Raji (cell line): Measurements from ENCODE around the gene SLC43A2.
A peak's percentile ranks its signal among the peaks of the same experiment; 100 is the strongest.

ENCODE experiments used
- POLR2A ChIP-seq: IDR thresholded peaks from 2 replicates; pipeline ENCODE4 v1.6.1; 2011; ENCODE audit warnings: low read depth, low read length, control low read depth; ENCODE audit not compliant: insufficient read depth

SLC43A2 gene

DNA sequence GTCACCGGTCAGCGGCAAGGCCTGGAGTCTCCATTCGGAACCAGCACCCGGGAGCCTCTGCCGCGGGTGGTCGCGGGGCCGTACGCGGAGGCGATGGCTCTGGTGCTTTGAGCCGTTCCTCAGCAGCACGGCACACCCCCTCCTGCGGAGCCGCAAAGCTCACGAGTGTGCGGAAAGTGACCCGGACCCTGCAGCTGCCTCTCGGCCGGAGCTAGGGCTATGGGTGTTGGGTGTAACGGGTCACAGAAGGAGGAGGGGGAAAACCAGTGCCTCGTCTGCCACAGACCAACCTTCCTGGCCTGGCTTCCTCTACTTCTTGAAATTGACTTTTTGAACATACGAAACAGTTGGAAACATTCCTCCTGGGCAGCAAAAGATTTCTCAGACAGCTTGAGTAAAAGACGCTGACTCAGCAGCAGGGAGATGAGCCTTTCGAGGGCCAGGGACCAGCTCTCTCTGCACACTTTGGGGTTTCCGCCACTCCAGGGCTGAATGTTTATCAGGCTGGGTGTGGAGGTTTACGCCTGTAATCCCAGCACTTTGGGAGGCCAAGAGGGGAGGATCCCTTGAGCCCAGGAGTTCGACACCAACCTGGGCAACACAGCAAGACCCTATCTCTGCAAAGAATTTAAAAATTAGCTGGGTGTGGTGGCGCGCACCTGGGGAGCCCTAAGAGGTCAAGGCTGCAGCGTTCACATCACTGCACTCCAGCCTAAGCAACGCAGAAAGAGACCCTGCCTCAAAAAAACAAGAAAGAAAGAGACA lies 39.6 kb downstream of the SLC43A2 start:
- no peak for TF ChIP-seq POLR2A

DNA sequence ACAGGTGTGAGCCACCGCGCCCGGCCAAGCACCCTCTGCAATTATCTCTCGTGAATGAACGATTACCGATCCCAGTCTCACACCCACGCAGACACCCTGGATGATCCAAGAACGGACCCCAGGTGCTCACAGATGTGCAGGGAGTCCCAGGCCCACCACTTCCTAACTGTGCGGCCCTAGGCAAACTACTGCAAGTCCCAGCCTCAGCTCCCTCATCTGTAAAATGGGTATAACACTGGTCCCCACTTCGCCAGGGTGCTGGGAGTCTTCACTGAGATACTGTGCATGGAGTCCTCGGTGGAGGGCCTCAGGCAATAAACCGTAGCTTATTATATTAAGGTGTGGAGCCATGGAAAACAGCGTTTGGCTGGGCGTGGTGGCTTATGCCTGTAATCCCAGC lies 44.5 kb downstream of the SLC43A2 start:
- no peak for TF ChIP-seq POLR2A

DNA sequence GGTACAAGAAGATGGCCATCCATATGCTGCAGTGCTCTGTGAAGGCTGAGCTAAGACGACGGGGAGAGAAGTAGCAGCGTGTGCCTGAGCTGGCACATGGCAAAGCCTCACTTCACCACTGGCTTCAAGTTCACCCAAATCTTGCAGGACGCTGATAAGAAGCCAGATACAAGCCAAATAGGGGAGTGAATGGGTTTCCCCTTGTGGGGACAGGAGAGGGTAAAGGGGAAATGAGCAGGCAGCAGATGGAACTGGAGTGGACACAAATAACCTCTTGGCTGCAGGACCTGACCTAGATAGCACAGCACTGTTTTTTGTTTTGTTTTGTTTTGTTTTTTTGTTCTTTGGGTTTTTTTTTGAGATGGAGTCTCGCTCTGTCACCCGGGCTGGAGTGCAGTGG lies 45.1 kb downstream of the SLC43A2 start:
- TF ChIP-seq POLR2A, result no peak

DNA sequence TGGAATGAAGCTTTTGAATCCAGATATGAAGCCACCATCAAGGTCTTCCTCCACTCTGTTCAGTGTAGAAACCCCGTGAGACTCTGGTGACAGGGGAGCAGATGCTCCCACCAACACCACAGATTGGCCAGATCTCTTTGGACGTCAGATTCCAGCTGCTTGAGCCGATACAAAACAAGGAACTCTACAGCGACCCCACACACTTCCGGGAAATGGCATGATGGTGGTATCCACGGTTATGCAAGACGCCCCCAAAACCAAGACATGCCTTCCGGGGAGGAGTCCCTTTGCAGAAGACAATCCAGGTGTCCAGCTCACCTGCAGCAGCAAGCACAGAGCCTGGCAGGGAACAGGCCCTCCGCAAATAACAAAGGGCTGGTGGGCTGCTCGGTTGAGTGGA lies 46.3 kb downstream of the SLC43A2 start:
- no peak for TF ChIP-seq POLR2A

DNA sequence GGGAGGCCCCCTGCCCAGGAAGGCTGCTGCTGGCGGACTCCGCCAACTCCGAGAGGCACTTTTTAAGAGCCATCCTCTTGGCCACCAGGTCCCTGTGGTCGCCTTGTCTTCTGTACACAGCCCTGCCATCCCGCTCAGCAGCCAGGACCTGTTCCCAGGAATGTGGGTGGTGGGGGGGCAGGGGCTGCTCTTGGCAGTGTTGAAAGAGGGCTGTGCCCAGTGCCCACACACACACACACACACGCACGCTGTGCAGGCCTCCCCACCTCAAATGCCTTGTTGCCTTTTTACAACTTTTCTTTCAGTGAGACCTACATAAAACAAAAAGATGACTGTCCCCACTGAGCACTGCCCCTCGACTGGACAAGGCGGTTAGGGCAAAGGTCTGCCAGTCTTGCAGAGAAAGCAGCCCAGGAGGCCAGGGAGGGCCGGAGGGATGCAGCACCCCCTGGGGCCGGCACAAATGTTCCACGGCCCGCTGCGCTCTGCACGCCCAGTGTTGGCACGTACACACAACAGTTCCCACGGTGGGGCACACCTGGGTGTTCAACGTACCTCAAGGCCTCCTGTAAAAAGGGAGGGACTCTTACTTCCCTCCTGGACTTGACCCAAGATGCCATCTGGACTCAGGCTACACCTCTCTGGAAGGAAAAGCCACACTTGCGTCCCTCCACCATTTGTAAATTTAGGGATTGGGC lies 47.5 kb downstream of the SLC43A2 start:
- no peak for TF ChIP-seq POLR2A

DNA sequence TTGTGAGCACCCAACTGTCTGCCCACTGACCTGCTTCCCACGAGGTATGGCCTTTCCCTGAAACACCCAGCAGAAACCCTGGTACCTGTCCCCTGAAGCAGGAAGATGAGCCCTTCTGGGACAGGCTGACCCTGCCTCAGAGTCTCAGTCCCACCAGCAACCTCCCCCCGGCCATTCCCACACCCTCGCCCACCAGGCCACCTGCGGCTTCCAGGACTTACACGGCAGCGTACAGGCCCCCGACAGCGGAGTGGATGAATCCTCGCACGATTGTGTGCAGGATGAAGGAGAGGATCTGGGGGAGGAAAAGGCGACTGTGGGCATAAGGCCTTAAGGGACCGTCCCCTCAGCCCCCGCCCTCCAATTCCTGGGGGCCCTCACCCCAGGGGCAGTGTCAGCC lies 50.6 kb downstream of the SLC43A2 start:
- no peak for TF ChIP-seq POLR2A

DNA sequence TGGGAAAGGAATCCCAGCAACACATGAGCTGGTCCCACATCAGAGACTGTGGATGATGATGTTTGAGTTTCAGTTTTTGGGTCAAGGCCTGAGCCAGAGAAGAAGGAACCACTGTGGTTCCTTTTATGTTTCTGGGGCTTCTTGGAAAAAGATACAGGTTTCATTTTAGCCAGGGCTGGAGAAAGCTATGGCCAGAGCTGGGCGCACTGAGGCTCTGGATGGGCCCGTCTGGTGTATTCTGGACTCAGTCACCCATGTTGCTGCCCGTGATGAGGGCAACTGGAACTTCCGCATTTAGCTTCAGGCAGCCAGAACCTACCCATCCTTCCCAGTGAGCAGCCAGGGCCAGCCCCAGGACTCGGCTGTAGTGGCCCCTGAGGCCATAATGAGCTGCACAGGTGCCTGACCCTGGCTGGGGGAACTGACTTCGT lies 51.0 kb downstream of the SLC43A2 start:
- no peak for TF ChIP-seq POLR2A

DNA sequence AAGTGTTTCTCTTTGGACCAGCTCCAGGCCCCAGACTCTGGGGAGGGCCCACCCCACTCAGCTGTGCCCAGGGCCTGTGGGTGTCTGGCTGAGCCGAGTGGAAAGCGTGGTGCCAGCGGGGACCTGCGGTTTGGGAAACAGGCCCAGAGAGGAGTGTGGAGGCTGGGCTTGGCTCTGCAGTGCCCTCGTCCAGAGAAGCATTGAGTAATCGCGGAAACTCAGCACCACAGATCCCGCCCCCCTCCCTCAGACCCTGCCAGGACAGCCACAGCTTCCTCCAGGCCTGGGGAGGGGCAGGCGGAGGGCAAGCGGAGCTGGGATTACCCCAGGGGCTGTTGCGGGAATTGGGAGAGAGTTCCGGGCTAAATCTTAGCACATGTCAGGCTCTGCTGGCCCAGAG lies 51.5 kb downstream of the SLC43A2 start:
- TF ChIP-seq POLR2A, result no peak

DNA sequence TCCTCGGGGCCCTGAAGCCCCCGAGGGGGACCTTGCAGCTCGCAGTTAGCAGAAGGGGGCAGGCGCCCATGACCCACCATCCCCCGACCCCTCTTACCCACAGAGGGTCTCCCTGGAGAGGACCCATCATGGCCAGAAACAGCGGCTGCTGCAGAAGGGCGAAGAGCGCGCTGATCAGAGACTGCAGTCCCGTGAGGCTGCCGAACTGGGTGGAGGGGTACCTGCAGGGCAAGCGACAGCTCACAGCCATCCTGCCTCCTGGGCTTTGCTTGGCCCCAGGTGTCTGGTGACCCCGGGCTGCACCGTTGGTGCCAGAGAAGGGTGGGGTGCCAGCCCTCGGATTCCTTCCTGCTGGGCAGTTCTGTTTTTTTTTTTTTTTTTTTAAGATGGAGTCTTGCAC lies 52.1 kb downstream of the SLC43A2 start:
- no peak for TF ChIP-seq POLR2A

DNA sequence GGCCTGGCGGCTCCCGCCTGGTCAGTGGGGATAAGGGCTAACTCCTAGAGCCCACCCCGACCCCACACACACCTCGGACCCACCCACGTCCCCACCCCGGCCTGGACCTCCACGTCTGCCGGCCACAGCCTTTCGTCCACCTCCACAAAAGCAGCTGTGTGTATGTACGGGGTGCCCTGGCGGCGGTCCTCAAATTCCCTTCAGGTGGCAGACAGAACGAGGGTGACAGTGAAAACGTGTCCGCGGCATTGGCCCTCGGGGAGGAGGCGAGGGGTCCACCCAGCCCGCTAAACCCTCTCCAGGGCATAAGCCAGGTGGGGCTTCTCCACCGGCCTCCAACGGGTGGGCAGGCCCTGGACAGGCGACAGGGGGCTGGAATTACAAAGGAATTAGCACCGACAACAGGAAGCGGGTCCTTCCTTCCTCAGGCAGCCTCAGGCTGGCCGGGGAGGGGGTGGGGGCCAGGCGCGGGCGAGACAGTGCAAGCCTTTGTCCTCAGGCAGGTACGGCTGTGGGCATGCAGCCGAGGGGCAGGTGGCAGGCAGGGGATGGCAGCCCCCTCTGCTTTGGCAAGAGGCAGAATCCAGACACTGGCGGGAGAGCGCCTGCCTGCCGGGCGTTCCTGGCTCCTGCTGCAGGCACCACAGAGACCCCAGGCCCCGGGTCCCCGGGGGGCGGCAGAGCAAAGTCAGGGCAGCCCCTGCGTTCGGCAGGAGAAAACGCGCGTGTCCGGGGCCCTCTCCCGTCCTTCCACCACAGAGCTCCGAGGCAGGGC lies 53.8 kb downstream of the SLC43A2 start:
- TF ChIP-seq POLR2A, result no peak

DNA sequence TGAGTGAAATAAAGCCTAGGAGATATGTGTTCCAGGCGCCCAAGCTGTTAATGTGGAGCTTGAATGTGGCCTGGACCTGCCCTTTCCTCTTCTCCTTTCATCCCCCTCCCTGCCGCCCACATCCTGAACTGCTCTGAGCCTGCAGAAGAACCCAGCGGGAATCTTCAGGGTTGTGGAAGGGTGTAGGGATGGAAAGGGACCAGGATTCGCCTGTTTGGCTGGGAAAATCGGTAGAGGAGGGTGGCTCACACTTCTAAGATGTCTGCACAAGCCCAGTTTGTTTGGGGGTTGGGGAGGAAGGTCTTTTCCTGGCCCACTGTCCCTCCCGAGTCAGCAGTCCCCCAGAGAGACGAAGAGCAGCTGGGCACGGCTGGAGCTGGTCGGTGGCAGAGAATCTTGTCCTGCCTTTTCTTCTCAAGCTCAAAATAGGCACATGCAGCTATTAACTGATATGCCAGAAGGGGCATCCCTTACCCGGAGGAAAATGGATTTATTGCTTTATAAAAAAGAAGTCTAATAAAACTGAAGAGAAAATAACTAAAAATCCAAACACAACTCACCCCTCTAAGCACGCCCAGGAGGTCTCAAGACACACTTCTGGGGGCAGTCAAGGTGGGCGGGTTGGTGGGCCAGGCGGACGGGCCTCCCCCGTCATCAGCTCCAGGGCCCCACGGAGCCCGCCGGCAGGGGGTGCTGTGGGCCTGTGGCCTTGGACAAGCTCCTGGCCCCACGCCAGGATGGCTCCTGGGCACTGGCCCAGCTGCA lies 54.5 kb downstream of the SLC43A2 start:
- TF ChIP-seq POLR2A, result 0 out of 2 replicates have a peak, but pooled peaks have one; percentile 14

DNA sequence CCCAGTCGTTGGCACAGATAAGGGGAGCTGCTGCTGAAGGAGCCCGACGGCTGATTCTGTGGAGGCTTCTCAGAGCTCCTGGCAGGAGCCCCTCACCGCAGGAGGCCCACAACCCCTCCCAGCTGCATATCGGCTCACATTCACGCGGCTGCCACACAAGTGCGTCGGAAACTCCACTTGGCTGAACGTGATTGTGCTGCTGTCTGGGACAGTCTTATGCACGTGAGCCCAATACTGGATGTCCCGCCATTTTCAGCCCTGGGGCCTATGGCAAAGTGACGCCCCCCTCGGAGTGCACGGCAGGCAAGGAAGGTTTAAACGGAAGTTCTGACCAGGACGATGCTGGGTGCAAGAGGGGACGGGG lies 57.3 kb downstream of the SLC43A2 start:
- TF ChIP-seq POLR2A, result no peak

DNA sequence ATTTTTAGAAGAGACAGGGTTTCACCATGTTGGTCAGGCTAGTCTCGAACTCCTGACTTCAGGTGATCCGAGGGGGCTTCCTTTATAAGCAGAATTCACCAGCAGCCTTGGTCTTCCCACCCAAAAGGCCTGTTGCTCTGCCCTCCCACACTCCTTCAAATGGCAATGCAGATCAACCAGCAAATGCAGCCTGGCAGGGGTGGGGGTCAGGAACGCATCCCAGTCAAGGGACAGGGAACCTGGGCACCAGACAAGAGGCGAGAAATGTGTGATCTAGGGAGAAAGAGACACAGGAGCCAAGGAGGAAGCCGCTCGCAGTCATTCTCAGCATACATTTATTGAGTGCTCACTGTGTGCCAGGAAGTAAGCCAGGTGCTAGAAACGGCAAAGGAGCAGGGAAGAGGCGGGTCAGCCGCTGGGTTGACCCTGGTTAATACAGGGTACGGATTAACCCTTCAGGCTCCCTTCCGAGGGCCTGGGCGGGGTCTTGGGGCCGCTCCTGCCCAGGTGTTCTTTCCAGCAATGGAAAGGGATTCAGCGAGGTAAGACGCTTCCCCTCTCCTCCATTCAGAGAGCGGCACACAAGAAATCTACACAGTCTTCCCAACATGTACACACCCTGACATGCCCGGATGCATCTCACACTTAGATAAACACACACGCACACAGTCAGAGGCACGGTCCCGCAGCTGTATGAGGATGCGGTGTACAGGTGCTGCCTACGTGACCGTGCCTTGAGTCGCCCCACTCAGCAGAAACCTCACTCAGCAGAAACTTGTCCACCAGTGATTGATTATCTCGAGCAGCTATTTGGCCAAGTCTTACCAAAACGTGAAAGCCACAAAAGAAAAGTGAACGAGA lies 59.5 kb downstream of the SLC43A2 start:
- TF ChIP-seq POLR2A, result no peak

DNA sequence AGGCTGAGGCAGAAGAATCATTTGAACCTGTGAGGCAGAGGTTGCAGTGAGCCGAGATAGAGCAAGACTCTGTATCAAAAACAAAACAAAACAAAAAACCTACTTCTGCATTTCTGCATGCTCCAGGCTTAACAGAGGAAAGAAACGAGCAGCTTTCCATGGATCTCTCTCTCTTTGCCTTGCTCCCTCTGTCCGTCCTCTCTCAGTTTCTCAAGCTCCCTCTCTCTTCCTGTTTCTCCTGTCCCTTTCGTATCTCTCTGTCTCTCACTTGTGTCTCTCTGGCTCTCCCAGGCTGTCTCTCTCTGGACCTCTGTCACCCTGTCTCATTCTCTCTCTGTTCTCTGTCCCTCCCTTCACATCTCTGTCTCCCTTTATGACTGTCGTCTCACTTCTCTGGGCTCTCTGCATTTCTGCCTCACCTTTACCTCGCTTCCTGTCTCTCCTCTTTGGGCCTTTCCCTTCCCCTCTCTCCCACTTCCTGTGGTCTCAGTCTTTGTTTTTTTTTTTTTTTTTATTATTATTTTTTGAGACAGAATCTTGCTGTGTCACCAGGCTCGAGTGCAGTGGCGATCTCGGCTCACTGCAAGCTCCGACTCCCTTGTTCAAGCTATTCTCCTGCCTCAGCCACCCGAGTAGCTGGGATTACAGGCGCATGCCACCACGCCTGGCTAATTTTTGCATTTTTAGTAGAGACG lies 62.0 kb downstream of the SLC43A2 start:
- TF ChIP-seq POLR2A, result peak; percentile 47; the same call in 1 of the 2 replicates
